ENCODE results near the gene CERS6. TPM values are rescaled to one million over a fixed set of nuclear protein-coding genes. Genes with fewer than 3 reads are reported as not detected.

CERS6 gene
- total and polyA plus RNA-seq, 2 of the 8 experiments (the other 6 are each of a cell fraction or from before 2014, with no cell fraction given), result 6.8 to 28.2 TPM

GRCh38 chr2:168821992-168822391 is 365.9 kb downstream of the CERS6 start:
- DNase-seq (ENCODE audit: low read depth in 1 of 2, low spot score in 2 of 2), result no peak
- H3K27ac ChIP-seq (ENCODE audit: low read depth, low read length), result no peak overlapping the region
- no peak overlapping the region for H4K5ac ChIP-seq (ENCODE audit: insufficient read length, low read depth, low read length)
- H3K4me2 ChIP-seq (ENCODE audit: insufficient read depth in 1 of 2, low read depth in 2 of 2, low read length in 2 of 2), result no peak overlapping the region
- H3K4me3 ChIP-seq (ENCODE audit: extremely low read depth in 1 of 4, insufficient read depth in 2 of 4, low read depth in 3 of 4, low read length in 4 of 4), result no peak overlapping the region
- H3K9me3 ChIP-seq (ENCODE audit: insufficient read depth in 2 of 2, low read depth in 1 of 2, low read length in 1 of 2), result no peaks in the 10 kb centered on the region
- CTCF ChIA-PET (ENCODE audit: partially characterized antibody), result interaction anchor here (1.2 kb wide), 1 partner anchor 9 kb away, joined by 3 read pairs; no protein-coding TSS in a partner anchor
- no peak overlapping the region for H2BK20ac ChIP-seq (ENCODE audit: low read length)
- no peak overlapping the region for H2AK5ac ChIP-seq (ENCODE audit: low read depth, low read length)
- H3K9ac ChIP-seq (replicated peaks in 1 of 4; ENCODE audit: extremely low read depth in 1 of 4, low read depth in 3 of 4, low read length in 3 of 4), result no peak overlapping the region
- no peak overlapping the region for H3K56ac ChIP-seq (replicated peaks; ENCODE audit: insufficient read length, low read depth, low read length)
- H3K79me2 ChIP-seq (ENCODE audit: control insufficient read depth in 1 of 2, insufficient read depth in 2 of 2, low read length in 2 of 2), result no peaks in the 10 kb centered on the region
- POLR2A ChIA-PET (ENCODE audit: partially characterized antibody), result no interaction called here
- no peak for TF ChIP-seq PHF8 (conservative IDR thresholded peaks at IDR 0.05; ENCODE audit: low read depth, low read length)
- TF ChIP-seq JUN (IDR thresholded peaks at IDR 0.05; ENCODE audit: low read depth, low read length), result no peak
- TF ChIP-seq RBBP5 (IDR thresholded peaks at IDR 0.05; ENCODE audit: borderline replicate concordance, low read depth, low read length), result no peak
- no peak for TF ChIP-seq ZNF274 (IDR thresholded peaks at IDR 0.05; ENCODE audit: borderline replicate concordance, extremely low read depth, low read length)
- no peak for TF ChIP-seq SP1 (IDR thresholded peaks at IDR 0.05; ENCODE audit: low read depth, low read length)
- TF ChIP-seq SUZ12 (IDR thresholded peaks at IDR 0.05; ENCODE audit: low read length), result no peak
- H3K27me3 ChIP-seq (replicated peaks in 1 of 4; ENCODE audit: control insufficient read depth in 3 of 4, extremely low read depth in 1 of 4, insufficient read depth in 3 of 4, low read length in 3 of 4), result peaks cover 0 to 1% (median 0%) of the 10 kb centered on the region in 4 experiments; a peak in 1 of 7 replicates
- no peak for FAIRE-seq
- no peaks in the 10 kb centered on the region for H4K20me1 ChIP-seq (replicated peaks in 1 of 2; ENCODE audit: control insufficient read depth in 1 of 2, insufficient read depth in 2 of 2, low read length in 2 of 2)
- no peak overlapping the region for H2BK5ac ChIP-seq (ENCODE audit: low read depth, low read length)
- H4K91ac ChIP-seq (replicated peaks; ENCODE audit: insufficient read length, low read length), result no peak overlapping the region
- no peak overlapping the region for H4K8ac ChIP-seq (ENCODE audit: extremely low read depth, insufficient read depth, low read length)
- 92% methylated on average over 1 of the region's 1 CpG; no CpG with 5 or more reads in 1 of the 2 experiments for WGBS, 2 experiments (ENCODE audit: extremely low coverage in 1 of 2, insufficient coverage in 1 of 2, insufficient read length in 1 of 2, insufficient replicate concordance in 2 of 2, low coverage in 1 of 2, low lambda C conversion rate in 2 of 2, missing lambda C conversion rate in 1 of 2)
- H3K36me3 ChIP-seq (ENCODE audit: control insufficient read depth in 2 of 4, insufficient read depth in 4 of 4, low read length in 3 of 4), result no peaks in the 10 kb centered on the region
- H2BK15ac ChIP-seq (ENCODE audit: low read length), result no peak overlapping the region
- no peak overlapping the region for H3K18ac ChIP-seq (ENCODE audit: extremely low read depth, low read length)
- H3K23me2 ChIP-seq (ENCODE audit: low read depth, low read length), result no peaks in the 10 kb centered on the region
- H3K4me1 ChIP-seq (replicated peaks in 1 of 4; ENCODE audit: control insufficient read depth in 3 of 4, insufficient read depth in 4 of 4, low read length in 3 of 4), result no peaks in the 10 kb centered on the region
- H3K4ac ChIP-seq (replicated peaks; ENCODE audit: insufficient read length, low read depth, low read length), result no peak overlapping the region
- no peak overlapping the region for H3K14ac ChIP-seq (ENCODE audit: insufficient read length)
- no peak overlapping the region for H2BK120ac ChIP-seq (replicated peaks; ENCODE audit: low read depth, low read length)
- no peaks in the 10 kb centered on the region for H3K79me1 ChIP-seq (ENCODE audit: low read depth, low read length)
- no peak overlapping the region for H2BK12ac ChIP-seq (ENCODE audit: low read depth, low read length)
- H2AFZ ChIP-seq (ENCODE audit: low read length), result no peak overlapping the region
- H3K23ac ChIP-seq (ENCODE audit: insufficient read length), result no peak overlapping the region
